GM19193 (cell line): ENCODE data around the gene ARAP1.

ENCODE experiments used
- POLR2A ChIP-seq: IDR thresholded peaks from 4 replicates; pipeline ENCODE4 v1.6.1; 2011; ENCODE audit not compliant: insufficient read depth, insufficient read length; ENCODE audit errors: extremely low read depth

ARAP1 gene

DNA sequence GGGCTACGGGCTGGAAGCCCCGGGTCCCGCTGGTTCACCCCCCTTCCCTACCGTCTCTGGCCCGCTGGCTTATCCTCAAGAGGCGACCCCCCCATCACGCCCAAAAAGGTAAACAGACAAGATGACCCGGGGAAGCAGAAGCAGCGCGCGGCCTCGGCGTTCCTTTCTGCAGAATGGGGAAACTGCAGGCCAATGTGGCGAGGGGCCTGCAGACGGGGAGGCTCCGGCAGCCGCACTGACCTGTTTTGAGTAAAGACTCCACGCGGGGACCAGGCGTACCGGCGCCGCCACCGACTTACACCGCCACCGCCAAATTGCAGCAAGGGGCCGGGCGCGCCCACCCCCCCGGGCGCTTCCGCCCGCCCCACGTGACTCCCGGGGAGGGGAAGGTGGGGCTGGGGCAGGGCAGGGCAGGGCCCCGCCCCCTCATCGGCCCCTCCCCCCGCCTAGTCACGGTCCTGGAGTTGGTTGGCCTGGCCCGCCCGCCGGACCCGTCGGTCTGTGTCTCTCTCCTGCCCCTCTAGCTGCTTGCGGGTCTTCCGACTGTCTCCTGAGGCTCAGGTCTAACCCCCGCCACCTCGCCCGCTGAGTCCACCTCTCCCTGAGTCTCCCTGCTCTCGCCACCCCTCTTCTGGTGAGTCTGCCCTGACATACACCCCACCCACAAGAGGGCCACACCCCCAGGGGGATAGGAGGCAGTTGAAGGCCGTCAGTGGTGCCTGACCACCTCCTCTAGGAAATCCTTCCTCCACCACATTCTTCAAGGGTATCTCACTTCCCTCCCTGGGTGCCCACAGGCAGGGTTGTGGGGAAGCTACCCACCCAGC is at the start of gene ARAP1:
Gene ARAP1 (minus strand): TSS at position 321 of the 827 bp plus-strand sequence. CDS start 25,280 bp downstream, outside the sequence.
- TF ChIP-seq POLR2A, result peak; percentile 47

DNA sequence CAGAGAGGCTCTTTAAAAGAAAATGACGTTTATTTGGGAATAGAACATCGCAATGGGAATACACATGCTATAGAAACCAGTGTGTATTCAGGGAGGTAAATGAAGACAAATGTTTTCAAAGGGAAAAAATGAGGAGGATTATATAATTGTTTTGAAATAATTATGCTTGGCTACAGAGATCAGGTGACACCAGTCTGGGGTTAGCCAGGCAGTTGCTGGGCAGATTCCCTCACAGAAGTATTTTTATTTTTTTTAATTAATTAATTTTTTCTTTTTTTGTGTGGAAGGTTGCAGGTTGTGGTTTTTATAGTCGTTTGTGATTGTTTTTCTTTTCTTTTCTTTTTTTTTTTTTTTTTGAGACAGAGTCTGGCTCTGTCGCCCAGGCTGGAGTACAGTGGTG is 47.2 kb upstream of the ARAP1 start:
- no peak for TF ChIP-seq POLR2A

DNA sequence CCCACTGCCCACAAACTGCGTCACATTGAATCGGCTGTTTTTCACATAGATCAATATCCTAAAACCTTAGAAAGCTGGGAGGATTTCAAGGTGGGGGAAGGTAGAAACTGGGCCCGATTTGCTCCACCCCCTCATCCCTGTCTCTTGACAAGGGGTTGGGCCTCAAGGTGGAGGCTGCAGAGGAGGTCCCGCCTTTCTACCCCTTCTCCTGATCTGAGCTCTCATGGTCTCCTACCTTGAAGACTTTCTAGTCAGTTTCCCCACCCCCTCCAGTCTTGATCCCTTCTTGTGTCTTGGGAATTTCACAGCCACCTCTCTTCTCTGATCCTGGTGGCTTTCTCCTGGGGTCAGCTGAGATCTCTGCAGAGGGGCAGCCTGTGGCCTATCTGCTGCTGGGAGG is 46.2 kb upstream of the ARAP1 start:
- TF ChIP-seq POLR2A, result no peak

DNA sequence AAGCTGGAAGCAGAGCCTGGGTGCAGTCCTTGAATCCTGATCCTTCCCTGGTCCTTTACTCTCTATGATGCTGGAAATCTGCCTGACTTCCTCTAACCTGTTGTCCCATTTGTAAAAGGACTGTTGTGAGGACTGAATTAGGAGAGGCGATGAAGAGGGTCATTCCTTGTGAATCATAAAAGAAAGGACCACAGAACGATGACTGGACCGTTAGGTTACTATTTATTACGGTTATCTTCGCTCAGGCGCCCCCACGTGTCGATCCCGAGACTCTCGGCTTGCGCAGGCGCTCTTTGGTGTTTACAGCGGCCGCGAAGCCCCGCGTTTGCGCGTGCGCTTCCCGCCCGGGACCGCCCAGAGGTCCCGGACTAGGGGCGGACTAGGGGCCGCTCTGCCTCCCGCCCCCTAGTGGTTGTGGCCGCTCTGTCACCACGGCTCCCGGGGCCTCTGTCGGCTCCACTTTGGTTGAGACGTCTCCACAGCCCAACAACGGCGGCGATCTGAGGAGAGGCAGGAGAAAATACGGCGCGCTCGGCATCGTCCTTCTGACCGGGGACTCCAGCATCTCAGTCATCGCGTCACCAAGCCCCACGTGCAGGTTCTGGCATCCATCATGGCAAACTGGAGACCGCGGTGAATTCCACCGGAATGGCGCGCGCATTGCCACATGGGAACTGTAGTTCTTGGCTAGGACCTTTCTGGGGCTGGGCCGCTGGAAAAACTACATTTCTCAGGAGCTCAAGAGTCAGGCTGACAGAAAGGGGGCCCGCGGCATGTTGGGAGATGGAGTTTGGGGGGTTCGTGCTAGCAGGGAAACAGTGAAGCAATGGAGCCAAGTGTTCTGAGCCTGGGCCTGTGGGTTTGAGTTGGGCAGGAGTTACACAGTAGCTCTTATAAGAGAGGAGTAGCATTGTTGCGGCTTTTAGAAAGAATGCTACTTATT is 41.5 kb upstream of the ARAP1 start, which contains the start of gene STARD10:
Gene STARD10 (minus strand): TSS at position 623 of the 943 bp plus-strand sequence. CDS start 12,866 bp downstream, outside the sequence.
- peak; percentile 65 for TF ChIP-seq POLR2A

DNA sequence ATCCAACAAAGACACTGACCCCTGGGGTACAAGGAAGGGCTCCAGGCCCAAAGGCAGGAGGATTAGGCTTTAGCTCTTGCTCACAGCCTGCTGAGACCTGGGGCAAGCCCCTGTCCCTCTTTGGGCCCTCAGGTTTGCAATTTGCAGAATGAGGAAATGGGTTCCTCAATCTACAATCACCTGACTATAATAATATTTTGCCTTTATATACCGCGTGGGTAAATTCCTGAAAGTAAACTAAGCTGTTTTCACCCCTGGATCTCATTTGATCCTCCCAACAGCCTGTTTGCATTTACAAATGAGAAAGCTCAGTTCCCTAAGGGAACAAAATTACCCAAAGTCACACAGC is 40.8 kb upstream of the ARAP1 start:
- TF ChIP-seq POLR2A, result no peak

DNA sequence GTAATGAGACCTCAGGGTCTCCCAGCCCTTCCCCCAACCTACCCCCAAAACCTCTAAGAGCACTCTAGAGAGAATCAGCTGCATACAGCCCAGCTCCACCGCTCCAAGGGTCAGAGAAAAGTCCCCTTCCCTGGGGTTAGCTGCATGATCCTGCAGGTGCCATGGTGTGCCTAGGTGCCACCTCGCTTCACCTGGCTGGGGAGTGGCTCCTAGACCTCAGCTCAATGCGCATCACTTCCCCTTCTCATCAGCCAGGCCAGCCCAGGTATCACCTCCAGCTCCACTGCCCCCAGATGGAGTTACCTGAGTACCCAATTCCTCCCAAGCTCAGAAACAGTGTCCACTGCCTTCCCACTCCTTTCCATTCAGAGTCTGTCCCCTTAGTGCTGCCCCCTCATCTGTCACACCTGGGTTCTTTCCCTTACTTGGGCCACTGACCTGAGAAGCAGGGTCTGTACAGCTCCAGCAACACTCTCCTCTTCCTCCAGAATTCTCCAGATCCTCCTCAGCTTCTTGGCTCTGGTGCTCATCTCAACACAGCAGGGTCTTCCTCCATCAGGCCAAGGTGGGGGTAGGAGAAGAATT is 40.3 kb upstream of the ARAP1 start:
- no peak for TF ChIP-seq POLR2A

DNA sequence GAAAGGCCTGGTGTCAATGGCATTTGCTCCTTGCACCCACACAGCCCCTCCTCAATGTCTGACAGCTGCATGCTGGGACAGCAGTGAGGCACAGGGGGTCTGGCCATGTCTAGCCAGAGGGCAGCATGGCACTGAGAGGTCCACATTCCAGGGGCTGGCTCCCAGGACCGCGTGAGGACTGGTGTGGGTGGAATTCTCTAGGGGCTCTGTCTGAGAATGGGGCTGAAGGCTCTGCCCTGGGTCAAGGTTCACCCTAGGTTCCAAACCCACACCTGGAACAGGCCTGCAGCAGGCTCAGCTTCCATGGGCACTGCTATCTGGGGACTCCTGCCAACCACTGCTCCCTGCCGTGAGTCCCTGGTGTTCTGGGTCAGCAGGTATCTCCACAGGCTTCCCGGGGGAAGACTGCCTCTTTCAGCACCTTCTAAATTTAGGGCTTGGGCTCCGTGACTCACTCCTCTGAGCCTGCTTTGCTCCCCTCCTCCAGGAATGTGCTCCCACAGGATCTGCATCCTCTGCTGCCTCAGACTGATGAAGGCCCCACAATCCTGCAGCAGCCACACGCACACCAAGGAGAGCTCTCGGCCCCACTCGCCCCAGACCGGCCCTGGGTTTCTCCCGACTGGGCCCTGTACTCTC is 37.4 kb upstream of the ARAP1 start:
- no peak for TF ChIP-seq POLR2A

DNA sequence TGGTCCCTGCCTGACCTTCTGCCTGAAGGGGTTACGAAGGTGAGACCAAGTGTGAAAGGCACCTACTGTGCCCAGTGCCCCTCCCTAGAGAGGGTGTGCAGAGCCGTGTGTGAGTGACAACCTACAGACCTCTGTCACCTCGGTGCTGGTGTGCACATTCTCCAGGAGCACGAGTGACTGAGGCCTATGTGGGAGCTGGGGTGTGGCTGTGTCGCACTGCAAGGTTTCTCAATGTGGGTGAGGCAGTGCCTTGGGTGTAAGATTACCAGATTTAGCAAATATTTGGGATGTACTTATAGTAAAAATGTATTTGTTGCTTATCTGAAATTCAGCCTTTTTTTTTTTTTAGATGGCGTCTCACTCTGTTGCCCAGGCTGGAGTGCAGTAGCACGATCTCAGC is 36.0 kb upstream of the ARAP1 start:
- no peak for TF ChIP-seq POLR2A

DNA sequence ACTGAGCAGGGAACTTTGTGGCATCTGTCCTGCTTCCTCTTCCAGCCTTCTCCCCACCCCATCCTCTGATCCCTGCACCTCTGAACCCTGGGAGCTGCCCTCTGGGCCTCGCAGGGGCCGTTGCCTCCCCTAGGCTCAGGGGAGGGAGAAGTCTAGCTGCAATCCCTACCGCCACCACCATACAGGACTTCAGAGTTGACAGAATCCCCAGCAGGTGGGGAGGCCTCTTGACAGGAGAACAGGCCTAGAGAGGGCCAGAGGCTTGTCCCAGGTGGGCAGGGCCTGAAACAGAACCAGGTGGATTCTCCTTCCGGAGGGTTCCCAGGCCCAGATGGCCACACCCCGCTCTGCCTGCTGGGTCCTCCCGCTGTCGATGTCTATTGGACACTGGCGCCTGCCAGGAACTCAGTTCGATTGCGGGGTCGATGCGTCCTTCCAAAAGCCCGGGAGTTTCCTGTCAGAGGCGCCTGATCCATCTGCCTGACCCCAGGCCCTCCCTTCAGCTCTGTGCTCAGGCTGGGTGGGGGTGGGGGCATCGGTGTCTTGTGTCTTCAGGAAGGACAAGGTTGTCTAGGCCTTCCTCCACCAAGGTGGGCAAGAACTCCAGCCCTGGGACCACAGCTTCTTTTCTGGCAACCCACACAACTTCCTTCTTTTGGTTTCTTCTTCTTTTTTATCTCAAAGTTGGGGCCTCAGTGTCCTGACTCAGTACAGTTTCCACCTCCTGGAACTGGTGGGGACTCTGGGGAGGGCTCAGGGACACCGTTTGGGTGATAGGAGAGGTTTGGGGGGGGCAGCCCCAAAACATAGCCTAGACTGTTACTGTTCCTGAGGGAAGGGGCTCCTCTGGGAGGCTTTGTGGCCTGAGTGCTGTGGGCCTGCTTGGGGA is 35.3 kb upstream of the ARAP1 start:
- TF ChIP-seq POLR2A, result peak; percentile 27

DNA sequence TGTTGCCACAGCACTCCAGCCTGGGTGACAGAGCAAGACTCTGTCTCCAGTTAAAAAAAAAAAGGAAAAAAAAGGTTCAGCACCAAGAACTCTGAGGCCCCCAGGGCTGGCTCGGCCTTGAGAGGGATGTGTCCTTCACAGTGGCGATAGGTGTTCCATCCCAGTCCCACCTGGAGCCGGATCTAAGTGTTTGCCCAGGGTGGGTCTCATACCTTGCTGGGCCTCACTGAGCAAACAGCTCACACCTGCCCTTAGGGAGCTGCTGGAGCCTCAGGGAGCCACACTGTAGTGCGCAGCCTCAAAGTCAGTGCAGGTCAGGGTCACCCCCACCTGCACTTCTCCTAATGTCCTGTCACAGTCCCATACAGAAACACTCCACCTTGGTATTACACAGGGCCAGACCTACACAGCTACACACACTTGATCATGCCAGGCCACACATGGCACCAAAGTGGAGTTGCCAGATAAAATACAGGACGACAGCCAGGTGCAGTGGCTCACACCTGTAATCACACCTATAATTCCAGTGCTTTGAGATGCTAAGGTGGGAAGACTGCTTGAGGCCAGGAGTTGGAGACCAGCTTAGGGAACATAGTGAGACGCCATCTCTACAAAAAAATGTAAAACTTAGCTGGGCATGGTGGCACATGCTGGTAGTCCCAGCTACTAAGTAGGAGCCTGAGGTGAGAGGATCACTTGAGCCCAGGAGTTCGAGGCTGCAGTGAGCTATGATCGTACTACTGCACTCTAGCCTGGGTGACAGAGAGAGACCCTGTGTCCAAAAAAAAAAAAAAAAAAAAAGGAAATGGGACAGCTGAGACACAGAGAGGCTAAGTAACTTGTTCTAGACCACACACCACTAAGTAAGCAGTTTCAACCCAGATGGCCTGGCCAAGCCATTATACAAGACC is 34.4 kb upstream of the ARAP1 start:
- no peak for TF ChIP-seq POLR2A

DNA sequence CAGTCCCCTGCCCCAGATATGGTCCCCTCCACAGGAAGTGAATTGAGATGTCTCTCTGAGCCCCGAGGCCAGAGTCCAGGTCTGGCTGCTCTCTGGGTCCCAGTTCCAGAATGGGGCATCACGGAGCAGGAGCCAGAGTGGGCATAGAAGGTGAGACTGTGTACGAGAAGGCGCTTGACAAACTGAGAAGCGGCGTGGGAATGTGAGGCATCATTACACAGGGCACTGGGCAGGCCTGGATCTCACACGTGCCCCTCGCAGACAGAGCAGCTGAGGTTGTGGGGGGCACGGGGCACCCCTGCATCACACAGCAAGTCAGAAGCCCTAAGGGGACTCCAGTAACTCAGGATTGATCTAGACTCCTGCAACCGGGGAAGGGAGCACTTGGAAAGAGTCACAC is 32.5 kb upstream of the ARAP1 start:
- TF ChIP-seq POLR2A, result no peak

DNA sequence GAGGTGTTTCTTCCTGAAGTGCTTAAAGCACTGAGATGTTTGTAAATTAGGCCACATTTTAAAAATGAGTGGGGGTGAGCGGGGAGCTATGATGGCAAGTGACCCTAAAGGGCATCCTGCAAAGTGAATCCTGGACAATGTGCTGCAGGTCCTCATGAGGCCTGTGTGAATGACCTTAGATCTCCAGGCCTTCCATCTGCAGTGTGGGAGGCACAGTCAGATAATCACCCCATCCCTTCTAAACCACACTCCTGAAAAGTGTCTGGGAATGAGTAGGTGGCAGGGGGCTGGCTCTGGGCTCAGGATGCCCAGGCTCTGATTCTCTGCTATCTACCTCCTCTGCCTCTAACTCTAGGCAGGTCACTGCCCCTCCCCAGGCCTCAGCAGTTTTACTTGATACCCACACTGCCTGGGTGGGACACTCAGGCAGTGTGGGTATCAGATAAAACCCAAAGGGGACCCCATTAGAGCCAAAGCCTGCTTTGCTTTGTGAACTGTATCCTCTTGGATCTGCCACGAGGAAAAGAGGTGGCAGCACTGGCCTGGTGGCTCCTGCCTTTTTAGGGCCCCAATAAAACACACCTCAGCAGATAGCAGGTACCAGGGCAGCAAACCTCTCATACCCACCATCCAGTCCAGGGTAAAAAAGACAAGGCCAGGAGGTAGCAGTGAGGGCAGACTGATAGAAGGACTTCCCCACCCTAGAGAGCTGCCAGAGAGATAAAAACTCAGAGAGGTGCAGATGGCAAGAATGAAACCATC is 31.1 kb upstream of the ARAP1 start:
- no peak for TF ChIP-seq POLR2A
